ENCODE results near the gene WWOX. TPM values are rescaled to one million over a fixed set of nuclear protein-coding genes. Genes with fewer than 3 reads are reported as not detected.

WWOX gene
- total and polyA plus RNA-seq, 2 experiments from 2014 or later, result 17.0 to 39.8 TPM

GRCh38 chr16:79184464-79185030 is 1085.1 kb downstream of the WWOX start:
- no peak overlapping the region for H3K4me2 ChIP-seq
- H3K4me1 ChIP-seq (ENCODE audit: insufficient read depth), result peaks cover 4% of the 10 kb centered on the region
- no peaks in the 10 kb centered on the region for H3K9me3 ChIP-seq (ENCODE audit: low read depth)
- DNase-seq (ENCODE audit: low spot score), result no peak
- no peaks in the 10 kb centered on the region for H3K27me3 ChIP-seq
- no peaks in the 10 kb centered on the region for H3K9me2 ChIP-seq (replicated peaks; ENCODE audit: insufficient read depth)
- no peaks in the 10 kb centered on the region for H3K79me2 ChIP-seq
- H3K27ac ChIP-seq, result no peak overlapping the region
- no peaks in the 10 kb centered on the region for H4K20me1 ChIP-seq (ENCODE audit: insufficient read depth, poor library complexity, severe bottlenecking)
- H2AFZ ChIP-seq, result no peak overlapping the region
- H3K4me3 ChIP-seq, result no peak overlapping the region
- WGBS (ENCODE audit: low lambda C conversion rate, missing lambda C conversion rate), result 89% methylated on average over 2 of the region's 2 CpGs
- TF ChIP-seq EZH2 (IDR thresholded peaks at IDR 0.05; ENCODE audit: borderline replicate concordance) (no peak), CTCF (IDR thresholded peaks at IDR 0.05; ENCODE audit: poor library complexity) (no peak), EZH2phosphoT487 (IDR thresholded peaks at IDR 0.05; ENCODE audit: low read depth, severe bottlenecking, unreplicated experiment) (no peak)
- H3K36me3 ChIP-seq (replicated peaks; ENCODE audit: insufficient read depth, low read depth), result no peaks in the 10 kb centered on the region

GRCh38 chr16:79185711-79186110 is 1086.3 kb downstream of the WWOX start:
- Histone ChIP-seq H3K9me2 (replicated peaks; ENCODE audit: insufficient read depth) (no peaks in the 10 kb centered on the region), H3K36me3 (replicated peaks; ENCODE audit: insufficient read depth, low read depth) (no peaks in the 10 kb centered on the region), H3K27me3 (no peaks in the 10 kb centered on the region), H3K27ac (no peak overlapping the region), H3K4me1 (ENCODE audit: insufficient read depth) (peaks cover 4% of the 10 kb centered on the region), H2AFZ (no peak overlapping the region), H3K4me2 (no peak overlapping the region), H3K4me3 (no peak overlapping the region), H3K9me3 (ENCODE audit: low read depth) (no peaks in the 10 kb centered on the region), H4K20me1 (ENCODE audit: insufficient read depth, poor library complexity, severe bottlenecking) (no peaks in the 10 kb centered on the region), H3K79me2 (no peaks in the 10 kb centered on the region)
- no peak for DNase-seq (ENCODE audit: low spot score)
- 77% methylated on average over 4 of the region's 4 CpGs for WGBS (ENCODE audit: low lambda C conversion rate, missing lambda C conversion rate)
- TF ChIP-seq CTCF (IDR thresholded peaks at IDR 0.05; ENCODE audit: poor library complexity), result no peak
- no peak for TF ChIP-seq EZH2 (IDR thresholded peaks at IDR 0.05; ENCODE audit: borderline replicate concordance)
- TF ChIP-seq EZH2phosphoT487 (IDR thresholded peaks at IDR 0.05; ENCODE audit: low read depth, severe bottlenecking, unreplicated experiment), result no peak

GRCh38 chr16:79186196-79186595 is 1086.7 kb downstream of the WWOX start:
- H3K4me1 ChIP-seq (ENCODE audit: insufficient read depth), result peaks cover 4% of the 10 kb centered on the region
- H3K9me2 ChIP-seq (replicated peaks; ENCODE audit: insufficient read depth), result no peaks in the 10 kb centered on the region
- H3K27me3 ChIP-seq, result no peaks in the 10 kb centered on the region
- 54% methylated on average over 6 of the region's 6 CpGs for WGBS (ENCODE audit: low lambda C conversion rate, missing lambda C conversion rate)
- TF ChIP-seq CTCF (IDR thresholded peaks at IDR 0.05; ENCODE audit: poor library complexity) (no peak), EZH2 (IDR thresholded peaks at IDR 0.05; ENCODE audit: borderline replicate concordance) (no peak), EZH2phosphoT487 (IDR thresholded peaks at IDR 0.05; ENCODE audit: low read depth, severe bottlenecking, unreplicated experiment) (no peak)
- no peak overlapping the region for H3K4me2 ChIP-seq
- peak; percentile 13 for DNase-seq (ENCODE audit: low spot score)
- no peaks in the 10 kb centered on the region for H4K20me1 ChIP-seq (ENCODE audit: insufficient read depth, poor library complexity, severe bottlenecking)
- no peaks in the 10 kb centered on the region for H3K9me3 ChIP-seq (ENCODE audit: low read depth)
- H3K36me3 ChIP-seq (replicated peaks; ENCODE audit: insufficient read depth, low read depth), result no peaks in the 10 kb centered on the region
- H3K27ac ChIP-seq, result peak overlapping the region; percentile 20
- H2AFZ ChIP-seq, result no peak overlapping the region
- no peak overlapping the region for H3K4me3 ChIP-seq
- no peaks in the 10 kb centered on the region for H3K79me2 ChIP-seq

All from hepatocyte (in vitro differentiated cells).